ENCODE results near the gene LIAS. TPM values are rescaled to one million over a fixed set of nuclear protein-coding genes. Genes with fewer than 3 reads are reported as not detected.

Gene LIAS
- total and polyA plus RNA-seq, 2 donors (not counting 1 experiment from before 2014, with no cell fraction given): 12.0 to 20.9 TPM

DNA sequence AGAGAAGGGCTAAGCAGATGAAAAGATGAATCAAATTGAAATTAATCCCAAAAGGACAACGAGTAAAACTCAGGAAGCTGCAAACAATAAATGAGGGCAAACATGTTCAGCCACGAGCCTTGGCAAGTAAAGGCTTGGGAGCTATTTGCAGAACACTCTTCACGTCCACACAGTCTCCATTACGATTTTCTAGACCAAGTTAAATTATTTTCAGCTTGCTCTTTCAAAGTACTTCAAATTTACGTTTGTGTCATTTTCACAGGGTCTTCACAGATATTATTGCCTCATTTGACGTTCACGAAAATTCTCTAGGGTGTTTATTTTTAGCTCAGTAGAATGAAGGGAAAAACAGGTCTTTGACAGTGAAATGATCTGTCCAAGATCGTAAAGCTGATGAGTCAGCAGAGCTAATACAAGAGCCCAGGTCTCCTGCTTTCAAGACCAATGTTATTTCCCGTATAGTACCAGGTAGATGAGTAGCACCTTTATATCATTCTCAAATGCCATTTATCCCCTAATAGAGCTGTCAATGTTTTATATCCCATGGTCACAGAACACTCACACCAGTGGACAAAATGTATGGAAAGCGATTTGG, 31.2 kb upstream of the LIAS start:
- POLR2A ChIA-PET: no interaction called here
- no peak overlapping the region for H3K4me2 ChIP-seq (replicated peaks; ENCODE audit: low read depth, low read length, poor library complexity, severe bottlenecking)
- CTCF ChIA-PET: interaction anchor here (0.6 kb wide), 1 partner anchor 36 kb away, joined by 3 read pairs; no protein-coding TSS in a partner anchor

More for the DNA sequence above, 31.2 kb upstream of the LIAS start:
- H3K27me3 ChIP-seq (replicated peaks in 1 of 4; ENCODE audit: control extremely low read depth in 1 of 4, control insufficient read depth in 3 of 4, insufficient read depth in 4 of 4, low read length in 3 of 4): no peaks in the 10 kb centered on the region
- H3K9ac ChIP-seq (ENCODE audit: low read length): no peak overlapping the region
- no peaks in the 10 kb centered on the region for H4K20me1 ChIP-seq (ENCODE audit: control insufficient read depth, insufficient read depth, low read length, poor library complexity, severe bottlenecking)
- H3K9me3 ChIP-seq (ENCODE audit: control extremely low read depth in 1 of 3, control insufficient read depth in 2 of 3, insufficient read depth in 1 of 3, low read length in 2 of 3): no peaks in the 10 kb centered on the region
- Mint-ChIP-seq H3K27me3 (no peaks in the 10 kb centered on the region), H3K4me1 (no peaks in the 10 kb centered on the region), H3K4me3 (no peak overlapping the region), H3K9me3 (ENCODE audit: insufficient read depth) (no peaks in the 10 kb centered on the region), H3K27ac (no peak overlapping the region)
- DNase-seq: no peak
- TF ChIP-seq CTCF (IDR thresholded peaks at IDR 0.05) (no peak), EZH2 (IDR thresholded peaks at IDR 0.05; ENCODE audit: borderline replicate concordance, insufficient read depth, low read depth, low read length, poor library complexity, severe bottlenecking) (no peak)
- WGBS (ENCODE audit: insufficient coverage): 94% methylated on average over 4 of the region's 10 CpGs
- H3K36me3 ChIP-seq (replicated peaks in 1 of 2; ENCODE audit: control extremely low read depth in 1 of 2, control insufficient read depth in 1 of 2, extremely low read depth in 1 of 2, insufficient read depth in 2 of 2, low read length in 1 of 2): no peaks in the 10 kb centered on the region
- H3K27ac ChIP-seq (ENCODE audit: low read length in 2 of 2): no peak overlapping the region
- no peak overlapping the region for H2AFZ ChIP-seq (ENCODE audit: insufficient read depth, low read depth, low read length, poor library complexity, severe bottlenecking)
- intact Hi-C loops (cut with micrococcal nuclease): no loop called here
- no peak overlapping the region for H3K4me3 ChIP-seq (ENCODE audit: control extremely low read depth in 1 of 5, extremely low read depth in 1 of 5, insufficient read depth in 1 of 5, low read depth in 2 of 5, low read length in 4 of 5)
- H3K4me1 ChIP-seq (ENCODE audit: control insufficient read depth in 2 of 2, insufficient read depth in 2 of 2, low read length in 2 of 2): no peaks in the 10 kb centered on the region
- no peaks in the 10 kb centered on the region for H3K79me2 ChIP-seq (ENCODE audit: control insufficient read depth, insufficient read depth, low read length)
- no peak for ATAC-seq (ENCODE audit: low read depth)
